HG03097 (cell line): ENCODE measurements around the gene PXK.
A peak's percentile ranks its signal among the peaks of the same experiment; 100 is the strongest.
"Not testable (repeated sequence)": the region's sequence is repeated elsewhere in the genome, so short reads cannot be mapped to it uniquely, and the experiment has no call there.

Experiments
- ATAC-seq: cut with Tn5 transposase; IDR thresholded peaks from one replicate; pipeline ENCODE4 v1.9.1; 2021; ENCODE audit not compliant: unreplicated experiment, low FRiP score

The PXK gene

GRCh38 chr3:58414538-58415197 is 82.0 kb downstream of the PXK start:
- no peak for ATAC-seq

GRCh38 chr3:58416191-58416590 is 83.5 kb downstream of the PXK start:
- no peak for ATAC-seq

GRCh38 chr3:58417075-58417474 is 84.4 kb downstream of the PXK start:
- no peak for ATAC-seq

GRCh38 chr3:58418227-58418626 is 85.5 kb downstream of the PXK start:
- no peak for ATAC-seq

- ATAC-seq = no peak
These were observed 87.3 kb downstream of the PXK start for GRCh38 chr3:58419780-58420507.

GRCh38 chr3:58421004-58421403 is 88.3 kb downstream of the PXK start:
- no peak for ATAC-seq

- ATAC-seq = no peak
These were observed 90.1 kb downstream of the PXK start for GRCh38 chr3:58422756-58423325.

- no peak for ATAC-seq
These were observed 91.9 kb downstream of the PXK start for GRCh38 chr3:58424613-58425012.

- no peak for ATAC-seq
These were observed 93.1 kb downstream of the PXK start for GRCh38 chr3:58425782-58426181.

- no peak for ATAC-seq
These were observed 95.1 kb downstream of the PXK start for GRCh38 chr3:58427661-58428361.

GRCh38 chr3:58429657-58430056 is 97.0 kb downstream of the PXK start:
- no peak for ATAC-seq

- ATAC-seq = no peak
These were observed 100.2 kb downstream of the PXK start for GRCh38 chr3:58432905-58433304.

GRCh38 chr3:58433400-58434167 is 100.9 kb downstream of the PXK start, which contains the start of gene PDHB:
Gene PDHB, minus strand, starts transcription at chr3:58433832. Its CDS starts 23 bp downstream, at chr3:58433809.
- peak; percentile 97 for ATAC-seq

- no peak for ATAC-seq
These were observed 101.4 kb downstream of the PXK start for GRCh38 chr3:58434168-58434504.

GRCh38 chr3:58434511-58434910 is 101.8 kb downstream of the PXK start:
- ATAC-seq = no peak

- ATAC-seq = no peak
These were observed 102.3 kb downstream of the PXK start for GRCh38 chr3:58434990-58435389.

- not testable (repeated sequence) for ATAC-seq
These were observed 104.6 kb downstream of the PXK start for GRCh38 chr3:58437276-58437675.

GRCh38 chr3:58440996-58441355 is 108.3 kb downstream of the PXK start:
- ATAC-seq = not testable (repeated sequence)

GRCh38 chr3:58441514-58442450 is 109.1 kb downstream of the PXK start:
- ATAC-seq = no peak

- no peak for ATAC-seq
These were observed 119.5 kb downstream of the PXK start for GRCh38 chr3:58452176-58452575.
